Transverse colon (tissue), 4 donors: ENCODE data around the gene MAP2K5. TPM values are rescaled to one million over a fixed set of nuclear protein-coding genes. Genes with fewer than 3 reads are reported as not detected.

Source experiments
- DNase-seq: peaks from one replicate; pipeline ENCODE4 v3.0.0-alpha.2; 2019
- H3K27ac ChIP-seq, 4 donors: fragments of 200-600 bp; sonication (generic); 2 replicates each; pipeline ENCODE4 v1.5.1; 2016 to 2018; ENCODE audit warnings: inconsistent platforms in 4 of 4
- H3K27me3 ChIP-seq: fragments of 200-600 bp; sonication (generic); 2 replicates; pipeline ENCODE4 v1.5.1; 2017; ENCODE audit warnings: inconsistent platforms
- H3K36me3 ChIP-seq, 4 donors: fragments of 200-600 bp; sonication (generic); 2 replicates each; pipeline ENCODE4 v1.5.1; 2017 to 2019; ENCODE audit warnings: inconsistent platforms in 4 of 4
- H3K4me1 ChIP-seq, 4 donors: fragments of 200-600 bp; sonication (generic); 2 replicates each; pipeline ENCODE4 v1.5.1; 2017 to 2020; ENCODE audit warnings: inconsistent platforms in 4 of 4
- H3K4me3 ChIP-seq, 4 donors: fragments of 200-600 bp; sonication (generic); 1 replicate in 1 of 4; 2 replicates in 3 of 4; pipeline versions ENCODE4 v1.5.1 to v1.6.1; 2017 to 2019; ENCODE audit warnings: inconsistent platforms in 4 of 4
- H3K9me3 ChIP-seq, 2 donors: fragments of 200-600 bp; sonication (generic); 2 replicates each; pipeline ENCODE4 v1.5.1; 2017 to 2019; ENCODE audit warnings: inconsistent platforms in 2 of 2
- EP300 ChIP-seq: sonication (generic); formaldehyde crosslinking; IDR thresholded peaks from one replicate; pipeline ENCODE4 v1.6.1; 2017; ENCODE audit warnings: antibody characterized with exemption, low read depth
- POLR2A ChIP-seq: fragments of 450-650 bp; IDR thresholded peaks from one replicate; pipeline ENCODE4 v1.6.1; 2016; ENCODE audit warnings: antibody characterized with exemption, mild to moderate bottlenecking, moderate library complexity
- POLR2AphosphoS5 ChIP-seq, 3 donors: sonication (generic); formaldehyde crosslinking; IDR thresholded peaks; one replicate each; pipeline ENCODE4 v1.6.1; 2016; ENCODE audit warnings: antibody characterized with exemption in 3 of 3
- WGBS, 2 donors: methylation state at CpG; one replicate each; pipeline ENCODE4 v1.1.5; 2018; ENCODE audit warnings: low coverage in 1 of 2; 5-methylcytosine and 5-hydroxymethylcytosine counted together
- in situ Hi-C, 4 donors: fragments of 200-750 bp; cut with MboI; loops; one replicate each; pipeline versions ENCODE4 v1.15.0 to v1.15.1; 2017; ENCODE audit warnings: low sequenced_read_pairs in 3 of 4, low pct_ligation_motif_present in 1 of 4, low pct_unique_long_range_greater_than_20kb in 1 of 4
- intact Hi-C: fragments of 100-400 bp; cut with DNase I; formaldehyde crosslinking; loops from one replicate; pipeline ENCODE4 v1.15.1; 2023; ENCODE audit warnings: low total_unique reads
- total RNA-seq, 4 donors: library from RNA; depleted of rRNA; stranded (reverse); fragments of >200 nt; gene quantifications; one replicate each; pipeline ENCODE4 v1.1.0, GENCODE V29; 2016
- TF ChIP-seq, protein P1 (sequence below), 5 experiments: fragments of 200-600 bp in 3 of 5; fragments of 450-650 bp in 2 of 5; sonication (generic) in 3 of 5; IDR thresholded peaks; 1 replicate in 2 of 5; 2 replicates in 3 of 5; pipeline ENCODE4 v1.5.1; 2016 to 2017; ENCODE audit warnings: antibody characterized with exemption in 5 of 5, inconsistent platforms in 3 of 5, mild to moderate bottlenecking in 2 of 5, moderate library complexity in 1 of 5

Gene MAP2K5
- total RNA-seq, 4 donors from 2014 or later = 19.8 to 320 (median 21.1) TPM

DNA sequence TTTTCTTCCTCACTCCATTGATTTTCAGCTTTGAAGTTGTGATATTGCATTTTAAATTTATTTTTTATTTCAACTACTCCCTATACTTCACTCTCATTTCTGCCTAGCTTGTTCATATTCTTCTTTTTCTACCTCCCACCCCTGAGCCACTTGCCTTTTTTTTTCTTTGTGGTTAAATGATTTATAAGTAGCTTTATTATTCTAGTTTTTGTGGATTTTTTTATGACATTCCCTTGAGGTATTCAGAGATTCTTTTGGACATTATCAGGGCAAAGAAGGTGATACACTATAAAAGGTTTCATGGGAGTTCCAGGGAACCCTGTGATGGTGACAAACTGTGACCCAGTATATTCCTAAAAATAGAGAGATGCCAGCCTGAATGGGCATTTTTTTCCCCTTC, 18.3 kb upstream of the MAP2K5 start:
- Histone ChIP-seq H3K27me3 (no peaks in the 10 kb centered on the region), H3K36me3 (peaks cover 0 to 7% (median 0%) of the 10 kb centered on the region in 4 donors), H3K9me3 (no peaks in the 10 kb centered on the region), H3K27ac (no peak overlapping the region), H3K4me1 (peaks cover 8 to 26% (median 23%) of the 10 kb centered on the region in 4 donors), H3K4me3 (no peak overlapping the region)
- in situ Hi-C loops = no loop called here
- no peak for TF ChIP-seq EP300
- TF ChIP-seq, protein P1, sequence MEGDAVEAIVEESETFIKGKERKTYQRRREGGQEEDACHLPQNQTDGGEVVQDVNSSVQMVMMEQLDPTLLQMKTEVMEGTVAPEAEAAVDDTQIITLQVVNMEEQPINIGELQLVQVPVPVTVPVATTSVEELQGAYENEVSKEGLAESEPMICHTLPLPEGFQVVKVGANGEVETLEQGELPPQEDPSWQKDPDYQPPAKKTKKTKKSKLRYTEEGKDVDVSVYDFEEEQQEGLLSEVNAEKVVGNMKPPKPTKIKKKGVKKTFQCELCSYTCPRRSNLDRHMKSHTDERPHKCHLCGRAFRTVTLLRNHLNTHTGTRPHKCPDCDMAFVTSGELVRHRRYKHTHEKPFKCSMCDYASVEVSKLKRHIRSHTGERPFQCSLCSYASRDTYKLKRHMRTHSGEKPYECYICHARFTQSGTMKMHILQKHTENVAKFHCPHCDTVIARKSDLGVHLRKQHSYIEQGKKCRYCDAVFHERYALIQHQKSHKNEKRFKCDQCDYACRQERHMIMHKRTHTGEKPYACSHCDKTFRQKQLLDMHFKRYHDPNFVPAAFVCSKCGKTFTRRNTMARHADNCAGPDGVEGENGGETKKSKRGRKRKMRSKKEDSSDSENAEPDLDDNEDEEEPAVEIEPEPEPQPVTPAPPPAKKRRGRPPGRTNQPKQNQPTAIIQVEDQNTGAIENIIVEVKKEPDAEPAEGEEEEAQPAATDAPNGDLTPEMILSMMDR (IDR thresholded peaks at IDR 0.05) = no peak
- TF ChIP-seq POLR2A = no peak
- no peak for TF ChIP-seq POLR2AphosphoS5 (IDR thresholded peaks at IDR 0.05)
- intact Hi-C loops = no loop called here
- DNase-seq = no peak

DNA sequence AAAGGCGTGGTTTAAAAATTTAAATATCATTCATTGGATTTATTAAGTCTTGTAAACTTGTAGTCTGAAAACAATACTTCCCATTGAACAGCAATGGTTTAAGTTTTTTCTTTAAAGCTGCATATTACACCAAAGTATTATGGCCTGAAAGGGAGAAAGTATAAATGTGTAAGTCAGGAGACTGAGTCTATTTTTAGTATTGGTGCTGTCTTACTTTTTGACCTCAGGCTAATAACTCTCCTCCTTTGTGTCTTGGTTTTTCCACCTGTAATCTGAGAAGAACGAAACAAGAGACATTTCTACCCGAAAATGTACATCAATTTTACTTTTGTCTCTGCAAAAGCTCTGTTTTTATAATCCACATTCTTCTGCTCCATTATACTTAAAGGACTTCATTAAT, 14.0 kb upstream of the MAP2K5 start:
- no peak for TF ChIP-seq EP300
- no peak for TF ChIP-seq POLR2AphosphoS5 (IDR thresholded peaks at IDR 0.05)
- TF ChIP-seq, protein P1 (IDR thresholded peaks at IDR 0.05) = no peak
- TF ChIP-seq POLR2A = no peak
- in situ Hi-C loops (no loop called here), intact Hi-C loops (no loop called here)

DNA sequence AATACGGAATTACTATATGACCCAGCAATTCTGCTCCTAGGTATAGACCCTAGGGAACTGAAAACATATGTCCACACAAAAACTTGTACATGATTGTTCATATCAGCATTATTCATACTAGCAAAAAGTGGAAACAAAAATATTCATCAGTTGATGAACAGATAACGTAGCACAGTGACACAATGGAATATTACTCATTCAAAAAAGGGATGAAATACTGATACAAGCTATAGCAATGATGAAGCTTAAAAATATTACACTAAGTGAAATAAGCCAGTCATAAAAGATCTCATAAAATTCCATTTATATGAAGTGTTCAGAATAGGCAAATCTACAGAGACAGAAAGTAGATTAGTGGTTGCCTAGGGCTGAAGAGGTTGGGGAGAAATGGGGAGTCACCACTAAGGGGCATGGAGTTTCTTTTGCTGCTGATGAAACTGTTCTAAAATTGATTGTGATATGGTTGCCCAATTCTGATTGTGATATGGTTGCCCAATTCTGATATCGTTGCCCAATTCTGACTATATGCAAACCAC, 11.1 kb upstream of the MAP2K5 start:
- peaks cover 0 to 7% (median 0%) of the 10 kb centered on the region in 4 donors for H3K36me3 ChIP-seq
- no peaks in the 10 kb centered on the region for H3K9me3 ChIP-seq
- no peak overlapping the region for H3K4me3 ChIP-seq
- DNase-seq = no peak
- H3K4me1 ChIP-seq = no peaks in the 10 kb centered on the region
- TF ChIP-seq, protein P1 (IDR thresholded peaks at IDR 0.05) = no peak
- TF ChIP-seq POLR2AphosphoS5 (IDR thresholded peaks at IDR 0.05) (no peak), POLR2A (no peak), EP300 (no peak)
- intact Hi-C loops = no loop called here
- in situ Hi-C loops = no loop called here
- WGBS, 2 donors = 71 to 79% methylated on average over 3 of the region's 3 CpGs
- H3K27ac ChIP-seq = no peak overlapping the region
- H3K27me3 ChIP-seq = no peaks in the 10 kb centered on the region

More for the DNA sequence above, 14.0 kb upstream of the MAP2K5 start:
- no peak overlapping the region for H3K4me3 ChIP-seq
- whole genome bisulfite sequencing, 2 donors = 96% methylated on average over 3 of the region's 3 CpGs
- H3K9me3 ChIP-seq = no peaks in the 10 kb centered on the region
- no peak for DNase-seq
- peaks cover 0 to 9% (median 4%) of the 10 kb centered on the region in 4 donors for H3K4me1 ChIP-seq
- H3K36me3 ChIP-seq = peaks cover 0 to 7% (median 0%) of the 10 kb centered on the region in 4 donors
- H3K27ac ChIP-seq = no peak overlapping the region
- H3K27me3 ChIP-seq = no peaks in the 10 kb centered on the region

DNA sequence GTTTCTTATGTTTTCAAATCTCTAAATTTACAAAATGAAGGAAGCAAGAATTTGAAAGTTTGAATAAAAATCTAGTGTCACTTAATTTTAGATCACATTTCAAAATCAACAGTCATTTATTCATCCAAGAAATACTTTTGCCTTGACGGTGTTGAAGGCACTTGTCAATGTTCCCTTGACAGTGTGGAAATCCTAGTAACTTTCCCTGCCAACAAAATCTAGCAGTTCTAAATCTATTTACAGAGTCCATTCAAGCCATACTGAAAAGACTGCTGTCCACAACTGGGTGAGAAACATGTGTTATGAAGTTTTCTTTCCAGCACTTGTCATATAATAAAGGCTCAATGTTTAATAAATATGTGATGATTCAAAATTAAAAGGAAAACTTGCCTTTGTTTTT, 8.6 kb upstream of the MAP2K5 start:
- no peak for DNase-seq
- TF ChIP-seq POLR2A (no peak), EP300 (no peak), POLR2AphosphoS5 (IDR thresholded peaks at IDR 0.05) (no peak)
- TF ChIP-seq, protein P1 (IDR thresholded peaks at IDR 0.05) = no peak
- Histone ChIP-seq H3K4me3 (no peak overlapping the region), H3K9me3 (no peaks in the 10 kb centered on the region), H3K4me1 (no peaks in the 10 kb centered on the region), H3K27me3 (no peaks in the 10 kb centered on the region), H3K36me3 (no peaks in the 10 kb centered on the region), H3K27ac (no peak overlapping the region)
- in situ Hi-C loops (no loop called here), intact Hi-C loops (no loop called here)
- 85 to 90% methylated on average over 1 of the region's 1 CpG for WGBS, 2 donors
